Neural progenitor cell (in vitro differentiated cells): ENCODE measurements around the gene TBC1D2B.

Source experiments
- CTCF ChIP-seq: fragments of 200-600 bp; sonication (generic); IDR thresholded peaks from 2 replicates; pipeline ENCODE4 v1.5.1; 2017; ENCODE audit warnings: antibody characterized with exemption, mild to moderate bottlenecking
- EZH2 ChIP-seq: fragments of 200-600 bp; sonication (generic); IDR thresholded peaks from 2 replicates; pipeline ENCODE4 v1.6.1; 2017; ENCODE audit warnings: antibody characterized with exemption, mild to moderate bottlenecking, moderate library complexity

DNA sequence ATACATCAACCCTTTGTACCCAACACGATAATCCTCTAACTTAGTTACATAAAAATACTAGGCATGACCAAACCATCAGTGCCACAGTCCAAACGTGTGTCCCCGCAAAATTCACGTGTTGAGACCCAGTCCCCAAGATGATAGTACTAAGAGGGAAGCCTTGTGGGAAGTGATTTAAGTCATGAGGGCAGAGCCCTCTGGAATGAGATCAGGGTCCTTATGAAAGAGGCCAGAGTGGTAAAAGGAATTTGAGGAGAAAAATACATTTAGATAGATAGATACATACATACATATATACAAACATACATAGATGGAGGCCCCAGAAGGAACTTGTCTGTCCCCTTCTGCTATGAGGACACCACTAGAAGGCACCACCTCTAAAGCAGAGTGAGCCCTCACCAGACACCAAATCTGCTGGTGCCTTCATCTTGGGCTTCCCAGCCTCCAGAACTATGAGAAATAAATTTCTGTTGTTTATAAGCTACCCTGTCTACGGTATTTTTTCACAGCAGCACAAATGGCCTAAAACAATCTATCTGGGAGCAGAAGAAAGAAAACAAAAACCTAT lies 8.0 kb downstream of the TBC1D2B start:
- TF ChIP-seq CTCF (no peak), EZH2 (no peak)
